GM10847 (cell line): ENCODE measurements around the gene MTUS2.

Source experiments
- POLR2A ChIP-seq: IDR thresholded peaks from 2 replicates; pipeline ENCODE4 v1.6.1; 2011; ENCODE audit not compliant: insufficient read length; ENCODE audit errors: extremely low read depth

Gene MTUS2

DNA sequence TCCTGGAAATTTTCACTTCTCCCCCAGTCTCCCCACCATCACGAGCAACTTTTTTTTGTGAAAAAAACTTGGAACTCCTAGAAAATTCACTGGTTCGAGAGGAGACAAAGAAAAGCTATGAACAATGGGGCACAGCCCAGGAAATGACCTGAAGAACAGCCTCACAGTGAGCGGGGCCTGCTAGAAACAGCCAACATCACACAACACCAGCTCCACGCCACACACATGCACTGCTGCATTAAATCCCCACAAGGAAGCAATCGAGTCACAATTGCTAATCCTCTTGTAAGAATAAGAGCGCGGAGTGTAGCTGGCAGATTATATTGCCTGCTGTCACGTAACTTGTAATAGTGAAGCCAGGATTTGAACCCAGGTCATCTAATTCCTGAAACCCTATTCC lies 726.5 kb downstream of the MTUS2 start:
- TF ChIP-seq POLR2A, result no peak

DNA sequence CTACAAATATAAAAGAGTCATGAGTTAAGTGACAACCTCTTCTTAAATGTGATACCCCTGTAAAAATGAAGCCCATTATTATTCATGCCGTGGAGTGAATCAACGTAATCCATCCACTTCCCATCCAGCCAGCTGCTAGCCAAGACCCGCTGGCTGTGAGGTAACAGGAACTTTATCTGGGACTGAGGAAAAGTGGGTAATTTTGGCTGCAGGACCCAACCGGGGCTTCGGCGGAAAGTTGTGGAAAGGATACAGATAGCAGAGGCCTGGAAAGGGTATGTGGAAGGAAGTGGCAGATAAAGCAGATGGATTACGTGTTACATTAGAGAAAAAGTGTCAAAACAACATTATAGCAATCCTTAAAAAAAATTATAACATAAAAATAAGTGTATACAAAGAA lies 727.0 kb downstream of the MTUS2 start:
- TF ChIP-seq POLR2A, result no peak

DNA sequence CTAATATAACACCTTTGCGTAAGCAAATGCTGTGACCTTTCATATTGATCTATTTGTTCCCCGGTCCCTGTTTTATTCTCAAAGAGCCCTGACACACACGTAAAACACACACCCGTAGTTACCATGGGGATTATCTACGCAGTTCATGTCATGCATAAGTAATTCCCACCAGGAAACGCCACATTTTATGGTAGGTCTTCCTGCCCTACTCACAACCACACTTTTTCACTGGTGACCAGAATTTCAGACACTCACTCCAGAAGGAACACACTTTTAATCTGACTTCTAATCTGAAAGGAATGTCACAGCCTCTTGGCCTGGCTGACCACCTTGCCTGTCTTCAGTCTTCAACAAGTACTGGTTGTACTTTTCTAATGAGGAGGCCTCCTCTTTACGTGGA lies 728.6 kb downstream of the MTUS2 start:
- no peak for TF ChIP-seq POLR2A

DNA sequence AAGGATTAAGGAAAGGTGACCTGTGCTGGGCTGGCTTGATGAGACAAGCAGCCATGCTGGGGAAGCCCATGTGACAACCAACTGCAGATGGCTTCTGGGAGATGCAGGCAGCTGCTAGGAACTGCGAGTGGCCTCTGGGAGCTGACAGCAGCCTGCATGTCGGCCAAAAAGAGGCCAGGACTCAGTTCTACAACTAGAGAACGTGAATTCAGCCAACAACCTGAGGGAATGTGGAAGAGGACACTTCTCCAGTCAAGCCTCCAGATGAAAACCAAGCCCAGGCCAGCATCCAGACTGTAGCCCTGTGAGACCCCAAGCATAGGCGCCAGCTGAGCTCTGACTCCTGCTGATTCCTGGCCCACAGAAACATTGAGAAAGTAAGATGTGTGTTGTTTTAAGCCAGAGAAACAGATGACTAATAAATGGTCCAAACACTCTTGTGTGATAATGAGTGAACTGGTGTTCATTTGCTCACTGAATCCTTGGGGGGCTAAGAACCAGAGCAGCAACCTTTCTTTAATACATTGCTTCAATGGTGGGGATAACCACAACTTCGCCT lies 730.4 kb downstream of the MTUS2 start:
- no peak for TF ChIP-seq POLR2A

DNA sequence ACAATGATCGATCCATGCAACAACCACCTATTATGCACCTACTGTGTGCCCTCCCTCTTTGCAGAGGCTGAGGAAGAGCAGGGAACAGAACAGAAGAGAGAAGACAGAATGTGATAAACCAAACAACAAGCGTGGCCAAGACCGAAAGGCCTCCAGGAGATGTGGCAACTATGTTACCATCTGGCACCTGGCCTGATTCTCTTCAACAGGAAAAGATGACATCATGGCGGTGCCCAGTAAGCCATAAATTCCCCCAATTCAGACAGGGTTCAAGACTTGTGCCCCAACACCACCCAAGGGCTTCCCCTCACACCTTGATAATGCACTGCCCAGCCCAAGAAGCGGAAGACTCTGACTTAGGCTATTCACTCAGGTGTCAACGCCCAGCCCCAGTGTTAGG lies 731.1 kb downstream of the MTUS2 start:
- TF ChIP-seq POLR2A, result no peak
